AG04450 (cell line): ENCODE results near the gene PIK3C2B. TPM values are rescaled to one million over a fixed set of nuclear protein-coding genes. Genes with fewer than 3 reads are reported as not detected.

Source experiments
- CTCF ChIA-PET: fragments of 300-600, 350-600 bp; formaldehyde crosslinking; extraction: SDS; loops from one replicate; lab custom pipeline; 2022; ENCODE audit warnings: antibody characterized with exemption, inconsistent platforms; lab: Charles Lee
- POLR2A ChIA-PET: fragments of 350-600 bp; formaldehyde crosslinking; extraction: SDS; loops from one replicate; lab custom pipeline; 2021; ENCODE audit warnings: antibody characterized with exemption, inconsistent platforms; lab: Yijun Ruan, JAX
- DNase-seq: peaks from one replicate; pipeline ENCODE4 v3.0.0-alpha.2; 2011; ENCODE audit warnings: low read depth, low spot score
- H3K27ac ChIP-seq: one replicate; pipeline ENCODE4 v1.5.1; 2012; ENCODE audit warnings: low read depth, low read length, control low read depth
- H3K27me3 ChIP-seq: one replicate; pipeline ENCODE4 v1.6.0; 2012; ENCODE audit warnings: low read length; ENCODE audit not compliant: control insufficient read depth, insufficient read depth
- H3K4me3 ChIP-seq: 2 replicates; pipeline ENCODE4 v1.5.1; 2011; ENCODE audit warnings: mild to moderate bottlenecking, low read depth, low read length, control low read depth
- H3K9me3 ChIP-seq: 2 replicates; pipeline ENCODE4 v1.5.1; 2012; ENCODE audit warnings: low read length; ENCODE audit not compliant: control insufficient read depth, insufficient read depth
- CTCF ChIP-seq: IDR thresholded peaks from 2 replicates; pipeline ENCODE4 v1.5.1; 2011; ENCODE audit warnings: low read depth, low read length, control low read depth, inconsistent platforms
- polyA plus RNA-seq: library from polyadenylated mRNA; depleted of rRNA; stranded (reverse); fragments of >200 nt; gene quantifications from 2 replicates; pipeline ENCODE4 v1.2.3, GENCODE V29; 2011

The PIK3C2B gene
- polyA plus RNA-seq, 1 experiment, result 4.9 TPM

- TF ChIP-seq CTCF, result no peak
- ChIA-PET CTCF (interaction anchor here (2.1 to 2.4 kb wide), 2 partner anchors 18 to 33 kb away, joined by 7 to 11 read pairs; no protein-coding TSS in a partner anchor), POLR2A (no interaction called here)
- H3K27ac ChIP-seq, result no peak overlapping the region
- no peak for DNase-seq
- H3K27me3 ChIP-seq, result no peaks in the 10 kb centered on the region
- no peak overlapping the region for H3K4me3 ChIP-seq
- no peaks in the 10 kb centered on the region for H3K9me3 ChIP-seq
Measured at GRCh38 chr1:204464701-204465100, 29.9 kb downstream of the PIK3C2B start.

GRCh38 chr1:204464187-204464631 is 30.4 kb downstream of the PIK3C2B start:
- TF ChIP-seq CTCF, result no peak
- Histone ChIP-seq H3K9me3 (no peaks in the 10 kb centered on the region), H3K4me3 (no peak overlapping the region), H3K27ac (no peak overlapping the region), H3K27me3 (no peaks in the 10 kb centered on the region)
- no peak for DNase-seq
- POLR2A ChIA-PET, result no interaction called here
- CTCF ChIA-PET, result interaction anchor here (0.7 to 2.4 kb wide), 3 partner anchors 18 to 39 kb away, joined by 3 to 11 read pairs (median 7); no protein-coding TSS in a partner anchor

GRCh38 chr1:204463125-204464060 is 31.2 kb downstream of the PIK3C2B start:
- H3K27ac ChIP-seq, result no peak overlapping the region
- no peaks in the 10 kb centered on the region for H3K27me3 ChIP-seq
- ChIA-PET CTCF (interaction anchor here (0.7 to 2.4 kb wide), 3 partner anchors 17 to 40 kb away, joined by 3 to 11 read pairs (median 6); no protein-coding TSS in a partner anchor), POLR2A (no interaction called here)
- no peaks in the 10 kb centered on the region for H3K9me3 ChIP-seq
- DNase-seq, result no peak
- no peak for TF ChIP-seq CTCF
- no peak overlapping the region for H3K4me3 ChIP-seq

DNA sequence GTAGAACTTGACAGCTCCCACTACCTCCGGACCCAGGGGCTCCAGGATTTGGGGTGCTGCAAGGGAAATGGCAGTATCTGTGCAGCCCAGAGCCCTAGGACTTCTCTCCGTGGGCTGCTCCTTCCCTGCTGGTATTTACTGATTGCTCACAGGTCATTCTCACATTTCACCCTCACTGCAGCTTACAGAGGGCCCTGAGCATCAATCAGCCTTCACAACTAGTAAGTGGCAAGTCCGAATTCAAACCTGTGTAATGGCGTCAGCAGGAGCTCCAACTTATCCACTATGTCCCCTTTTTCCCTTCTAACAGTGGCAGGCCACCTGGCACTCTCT is 32.4 kb downstream of the PIK3C2B start:
- Histone ChIP-seq H3K9me3 (no peaks in the 10 kb centered on the region), H3K27me3 (no peaks in the 10 kb centered on the region), H3K4me3 (no peak overlapping the region), H3K27ac (no peak overlapping the region)
- POLR2A ChIA-PET, result interaction anchor here (0.6 kb wide), 1 partner anchor 39 kb away, joined by 6 read pairs; no protein-coding TSS in a partner anchor
- CTCF ChIA-PET, result interaction anchor here (2.3 kb wide), 1 partner anchor 30 kb away, joined by 6 read pairs; no protein-coding TSS in a partner anchor
- no peak for DNase-seq
- no peak for TF ChIP-seq CTCF
